ENCODE data around the gene TNFRSF21.

DNA sequence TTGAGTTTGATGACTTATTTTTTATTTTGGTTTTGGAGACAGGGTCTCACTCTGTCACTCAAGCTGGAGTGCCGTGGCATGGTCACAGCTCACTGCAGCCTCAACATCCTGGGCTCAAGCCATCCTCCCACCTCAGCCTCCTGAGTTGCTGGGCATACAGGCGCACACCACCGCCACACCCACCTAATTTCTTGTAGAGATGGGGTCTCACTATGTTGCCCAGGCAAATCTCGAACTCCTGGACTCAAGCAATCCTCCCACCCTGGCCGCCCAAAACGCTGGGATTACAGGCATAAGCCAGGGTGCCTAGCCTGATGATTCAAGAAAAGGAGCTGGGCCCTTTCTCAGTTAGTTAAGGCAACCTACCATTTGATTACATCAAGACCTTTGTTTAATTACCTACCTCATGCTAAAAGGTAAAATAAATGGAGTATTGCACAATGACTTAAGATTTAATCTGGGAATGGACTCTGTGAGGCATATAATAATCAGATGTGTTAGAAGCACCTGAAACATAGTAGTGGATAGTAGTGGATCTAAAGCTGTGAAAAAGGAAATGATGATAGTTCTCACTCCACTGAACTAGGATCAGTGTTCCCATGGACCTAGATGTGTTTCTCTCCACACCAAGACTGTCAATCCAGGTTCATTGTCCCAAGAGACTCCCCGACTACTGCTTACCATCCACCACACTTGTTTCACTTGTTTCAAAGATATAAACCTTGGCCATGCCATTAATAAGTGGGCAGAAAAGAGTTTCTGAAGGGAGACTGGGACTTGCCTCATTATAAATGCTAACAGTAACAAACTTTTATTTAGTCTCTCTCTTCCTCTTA, 2.1 kb downstream of the TNFRSF21 start:
- TF ChIP-seq, protein P1, sequence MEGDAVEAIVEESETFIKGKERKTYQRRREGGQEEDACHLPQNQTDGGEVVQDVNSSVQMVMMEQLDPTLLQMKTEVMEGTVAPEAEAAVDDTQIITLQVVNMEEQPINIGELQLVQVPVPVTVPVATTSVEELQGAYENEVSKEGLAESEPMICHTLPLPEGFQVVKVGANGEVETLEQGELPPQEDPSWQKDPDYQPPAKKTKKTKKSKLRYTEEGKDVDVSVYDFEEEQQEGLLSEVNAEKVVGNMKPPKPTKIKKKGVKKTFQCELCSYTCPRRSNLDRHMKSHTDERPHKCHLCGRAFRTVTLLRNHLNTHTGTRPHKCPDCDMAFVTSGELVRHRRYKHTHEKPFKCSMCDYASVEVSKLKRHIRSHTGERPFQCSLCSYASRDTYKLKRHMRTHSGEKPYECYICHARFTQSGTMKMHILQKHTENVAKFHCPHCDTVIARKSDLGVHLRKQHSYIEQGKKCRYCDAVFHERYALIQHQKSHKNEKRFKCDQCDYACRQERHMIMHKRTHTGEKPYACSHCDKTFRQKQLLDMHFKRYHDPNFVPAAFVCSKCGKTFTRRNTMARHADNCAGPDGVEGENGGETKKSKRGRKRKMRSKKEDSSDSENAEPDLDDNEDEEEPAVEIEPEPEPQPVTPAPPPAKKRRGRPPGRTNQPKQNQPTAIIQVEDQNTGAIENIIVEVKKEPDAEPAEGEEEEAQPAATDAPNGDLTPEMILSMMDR (IDR thresholded peaks at IDR 0.05) = no peak
- TF ChIP-seq POLR2A (IDR thresholded peaks at IDR 0.05) = no peak
